Breast epithelium (tissue), 4 donors: ENCODE results near the gene MUC12. TPM values are rescaled to one million over a fixed set of nuclear protein-coding genes. Genes with fewer than 3 reads are reported as not detected.
A peak's percentile ranks its signal among the peaks of the same experiment; 100 is the strongest.

Source experiments
- DNase-seq, 2 donors: peaks; one replicate each; pipeline ENCODE4 v3.0.0-alpha.2; 2019; ENCODE audit warnings: low spot score in 2 of 2
- H3K27ac ChIP-seq, 2 donors: fragments of 200-600 bp; sonication (generic) in 1 of 2; one replicate each; pipeline ENCODE4 v1.5.1; 2016 to 2019; ENCODE audit warnings: mild to moderate bottlenecking in 1 of 2
- H3K27me3 ChIP-seq, 2 donors: fragments of 200-600 bp; sonication (generic) in 1 of 2; one replicate each; pipeline versions ENCODE4 v1.5.1 to v1.6.0; 2017 to 2019; ENCODE audit warnings: control low read depth in 1 of 2, mild to moderate bottlenecking in 1 of 2
- H3K36me3 ChIP-seq: fragments of 200-600 bp; one replicate; pipeline ENCODE4 v1.5.1; 2019
- H3K4me1 ChIP-seq, 2 donors: fragments of 200-600 bp; sonication (generic); one replicate each; pipeline ENCODE4 v1.5.1; 2016 to 2019; ENCODE audit warnings: control low read depth in 1 of 2
- H3K4me3 ChIP-seq, 3 donors: fragments of 200-600 bp; sonication (generic); 1 replicate in 2 of 3; 2 replicates in 1 of 3; pipeline ENCODE4 v1.5.1; 2016 to 2019; ENCODE audit warnings: mild to moderate bottlenecking in 3 of 3, moderate library complexity in 2 of 3
- H3K9me3 ChIP-seq, 2 donors: fragments of 200-600 bp; sonication (generic) in 1 of 2; one replicate each; pipeline ENCODE4 v1.5.1; 2016 to 2019; ENCODE audit warnings: control low read depth in 1 of 2
- CTCF ChIP-seq, 3 donors: fragments of 450-650 bp; IDR thresholded peaks; one replicate each; pipeline ENCODE4 v1.5.1; 2016 to 2017; ENCODE audit warnings: antibody characterized with exemption in 3 of 3, mild to moderate bottlenecking in 3 of 3, moderate library complexity in 3 of 3
- POLR2A ChIP-seq: fragments of 450-650 bp; IDR thresholded peaks from one replicate; pipeline ENCODE4 v1.6.1; 2016; ENCODE audit warnings: antibody characterized with exemption, mild to moderate bottlenecking, moderate library complexity
- POLR2AphosphoS5 ChIP-seq, 3 donors: sonication (generic); formaldehyde crosslinking; IDR thresholded peaks; one replicate each; pipeline ENCODE4 v1.6.1; 2017; ENCODE audit warnings: antibody characterized with exemption in 3 of 3
- intact Hi-C: fragments of 100-400 bp; cut with DNase I; formaldehyde crosslinking; loops from one replicate; pipeline ENCODE4 v1.15.1; 2023; ENCODE audit warnings: low total_unique reads
- total RNA-seq, 3 donors: library from RNA; depleted of rRNA; stranded (reverse); fragments of >200 nt; gene quantifications; one replicate each; pipeline ENCODE4 v1.1.0, GENCODE V29; 2016

Gene MUC12
- total RNA-seq, 3 donors from 2014 or later: 1.4 to 5.2 TPM; not detected in 1

DNA sequence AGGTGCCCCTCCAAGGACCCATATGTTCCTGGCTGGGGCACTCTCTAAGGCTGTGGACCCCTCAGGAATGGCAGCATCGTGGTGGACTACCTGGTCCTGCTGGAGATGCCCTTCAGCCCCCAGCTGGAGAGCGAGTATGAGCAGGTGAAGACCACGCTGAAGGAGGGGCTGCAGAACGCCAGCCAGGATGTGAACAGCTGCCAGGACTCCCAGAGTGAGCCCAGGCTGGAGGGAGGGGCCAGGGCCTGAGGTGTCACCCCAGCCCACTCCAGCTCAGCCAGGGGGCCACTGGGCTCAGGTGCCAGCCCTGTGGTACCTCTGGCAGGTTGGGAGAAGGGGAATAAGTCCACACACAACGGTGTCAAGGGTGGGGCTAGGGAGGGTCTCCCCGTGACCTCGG is 4.7 kb upstream of the MUC12 start:
- TF ChIP-seq POLR2A (no peak), CTCF (IDR thresholded peaks at IDR 0.05) (no peak), POLR2AphosphoS5 (IDR thresholded peaks at IDR 0.05) (no peak)
- no peak overlapping the region for H3K4me3 ChIP-seq
- H3K27ac ChIP-seq: no peak overlapping the region
- DNase-seq: no peak
- H3K27me3 ChIP-seq: peaks cover 0 to 76% of the 10 kb centered on the region in 2 donors
- H3K4me1 ChIP-seq: peaks cover 10% of the 10 kb centered on the region in 2 donors
- intact Hi-C loops: loop anchor here (5.0 kb wide), 1 partner anchor 847 kb away; the partner anchor contains the start of genes CNPY4 and TAF6
- no peaks in the 10 kb centered on the region for H3K9me3 ChIP-seq
- H3K36me3 ChIP-seq: no peaks in the 10 kb centered on the region

DNA sequence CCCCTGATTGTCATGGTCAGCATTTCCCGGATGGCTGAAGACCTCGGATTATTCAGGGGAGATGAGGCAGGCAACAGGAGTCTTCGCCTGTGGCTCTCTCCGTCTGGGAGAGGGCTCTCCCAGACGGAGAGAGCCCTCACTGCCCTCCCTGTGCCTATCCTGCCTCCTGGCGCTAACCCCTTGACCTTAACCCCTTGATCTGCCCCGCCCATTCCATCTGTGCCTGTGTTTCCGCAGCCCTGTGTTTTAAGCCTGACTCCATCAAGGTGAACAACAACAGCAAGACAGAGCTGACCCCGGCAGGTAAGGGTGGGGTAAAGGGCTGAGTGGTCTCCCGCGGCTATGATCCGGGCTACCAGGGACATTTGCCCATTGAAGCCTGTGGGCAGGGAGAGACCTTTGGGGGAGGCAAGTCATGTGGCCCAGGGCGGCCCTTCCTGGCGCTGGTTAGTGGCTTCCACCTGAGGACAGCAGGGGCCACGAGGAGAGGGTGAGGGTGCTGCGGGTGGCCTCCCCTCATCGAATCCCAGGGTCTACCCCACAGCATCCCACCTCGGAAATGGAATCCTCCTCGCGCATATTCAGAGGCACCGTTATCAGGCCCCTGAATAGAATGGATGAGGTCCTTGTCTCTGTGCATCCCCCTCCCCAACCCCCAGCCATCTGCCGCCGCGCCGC is 4.2 kb upstream of the MUC12 start:
- peaks cover 0 to 75% of the 10 kb centered on the region in 2 donors for H3K27me3 ChIP-seq
- intact Hi-C loops: no loop called here
- H3K36me3 ChIP-seq: no peaks in the 10 kb centered on the region
- no peak for DNase-seq
- TF ChIP-seq POLR2AphosphoS5 (IDR thresholded peaks at IDR 0.05): no peak
- no peak for TF ChIP-seq POLR2A
- TF ChIP-seq CTCF (IDR thresholded peaks at IDR 0.05): no peak
- H3K4me1 ChIP-seq: peaks cover 10% of the 10 kb centered on the region in 2 donors
- H3K27ac ChIP-seq: no peak overlapping the region
- no peaks in the 10 kb centered on the region for H3K9me3 ChIP-seq
- peak overlapping the region in 2 of 3 donors; percentile 46 to 65 for H3K4me3 ChIP-seq

GRCh38 chr7:100965723-100966541 is 3.4 kb upstream of the MUC12 start:
- TF ChIP-seq POLR2A: no peak
- TF ChIP-seq CTCF (IDR thresholded peaks at IDR 0.05): peak in 2 of 3 donors; percentile 31 to 47
- H3K9me3 ChIP-seq: no peaks in the 10 kb centered on the region
- H3K36me3 ChIP-seq: no peaks in the 10 kb centered on the region
- intact Hi-C loops: no loop called here
- peaks cover 0 to 67% of the 10 kb centered on the region in 2 donors for H3K27me3 ChIP-seq
- peak overlapping the region in 2 of 3 donors; percentile 46 to 65 for H3K4me3 ChIP-seq
- H3K27ac ChIP-seq: no peak overlapping the region
- peak; percentile 40 to 80 for DNase-seq
- H3K4me1 ChIP-seq: peaks cover 10% of the 10 kb centered on the region in 2 donors

- peaks cover 0 to 63% of the 10 kb centered on the region in 2 donors for H3K27me3 ChIP-seq
- H3K9me3 ChIP-seq: no peaks in the 10 kb centered on the region
- H3K36me3 ChIP-seq: no peaks in the 10 kb centered on the region
- peaks cover 10% of the 10 kb centered on the region in 2 donors for H3K4me1 ChIP-seq
- H3K27ac ChIP-seq: no peak overlapping the region
- peak overlapping the region in 2 of 3 donors; percentile 46 to 65 for H3K4me3 ChIP-seq
- intact Hi-C loops: no loop called here
- DNase-seq: no peak
- no peak for TF ChIP-seq CTCF (IDR thresholded peaks at IDR 0.05)
- TF ChIP-seq POLR2AphosphoS5 (IDR thresholded peaks at IDR 0.05): no peak
- TF ChIP-seq POLR2A: no peak
These were observed 2.6 kb upstream of the MUC12 start for GRCh38 chr7:100966542-100967291.
